ENCODE results near the gene EYS.

- TF ChIP-seq CTCF (IDR thresholded peaks at IDR 0.05): no peak
- TF ChIP-seq POLR2A (IDR thresholded peaks at IDR 0.05): no peak
- TF ChIP-seq POLR2AphosphoS5 (IDR thresholded peaks at IDR 0.05): no peak
These were observed 792.9 kb downstream of the EYS start for GRCh38 chr6:64914124-64914523.

Measured in gastroesophageal sphincter (tissue), 3 donors.